GM21526 (cell line): ENCODE measurements around the gene MARCKSL1.
A peak's percentile ranks its signal among the peaks of the same experiment; 100 is the strongest.

Experiments
- ATAC-seq: cut with Tn5 transposase; IDR thresholded peaks from one replicate; pipeline ENCODE4 v1.9.1; 2021; ENCODE audit warnings: moderate library complexity; ENCODE audit not compliant: unreplicated experiment, low FRiP score

Gene MARCKSL1

DNA sequence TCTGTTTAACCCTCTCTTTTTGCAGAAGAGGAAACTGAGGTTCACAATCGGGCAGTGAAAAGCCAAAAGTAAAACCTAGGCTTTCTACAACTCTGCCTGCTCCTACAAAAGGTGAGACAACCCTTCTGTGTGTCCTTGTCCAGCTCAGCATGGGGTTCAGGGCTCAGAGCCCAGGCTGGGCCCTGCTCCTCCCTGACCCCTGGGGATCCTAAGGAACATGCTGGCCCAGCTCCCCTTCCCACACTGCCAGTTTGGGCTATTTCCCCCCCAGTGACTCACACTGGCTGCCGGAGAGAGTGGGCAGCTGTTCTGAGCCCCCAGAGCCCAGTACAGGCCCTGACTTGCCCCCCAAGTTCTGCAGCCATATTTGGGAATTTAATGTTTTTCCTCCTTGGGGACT, 17.4 kb upstream of the MARCKSL1 start:
- ATAC-seq: no peak

DNA sequence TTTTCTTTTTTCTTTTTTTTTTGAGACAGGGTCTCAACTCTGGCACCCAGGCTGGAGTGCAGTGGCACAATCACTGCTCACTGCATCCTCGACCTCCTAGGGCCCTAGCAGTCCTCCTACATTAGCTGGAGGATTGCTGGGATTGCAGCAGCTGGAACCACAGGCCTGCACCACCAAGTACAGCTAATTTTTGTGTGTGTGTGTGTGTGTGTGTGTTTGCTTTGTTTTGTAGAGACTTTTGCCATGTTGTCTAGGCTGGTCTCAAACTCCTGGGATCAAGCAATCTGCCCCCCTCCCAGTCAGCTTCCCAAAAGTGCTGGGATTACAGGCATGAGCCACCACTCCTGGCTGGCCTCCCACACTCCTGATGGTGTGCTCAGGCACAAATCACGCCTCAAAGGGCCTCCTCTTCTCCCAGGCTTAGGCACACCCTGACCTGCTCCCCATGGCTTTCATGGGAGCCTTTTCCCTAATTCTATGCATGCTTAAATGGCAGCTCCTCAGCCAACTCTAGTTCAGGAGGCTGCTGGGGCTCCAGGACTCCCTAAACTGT, 16.9 kb upstream of the MARCKSL1 start:
- ATAC-seq: no peak

- ATAC-seq: no peak
Observed at GRCh38 chr1:32352239-32352745, 16.3 kb upstream of the MARCKSL1 start.

DNA sequence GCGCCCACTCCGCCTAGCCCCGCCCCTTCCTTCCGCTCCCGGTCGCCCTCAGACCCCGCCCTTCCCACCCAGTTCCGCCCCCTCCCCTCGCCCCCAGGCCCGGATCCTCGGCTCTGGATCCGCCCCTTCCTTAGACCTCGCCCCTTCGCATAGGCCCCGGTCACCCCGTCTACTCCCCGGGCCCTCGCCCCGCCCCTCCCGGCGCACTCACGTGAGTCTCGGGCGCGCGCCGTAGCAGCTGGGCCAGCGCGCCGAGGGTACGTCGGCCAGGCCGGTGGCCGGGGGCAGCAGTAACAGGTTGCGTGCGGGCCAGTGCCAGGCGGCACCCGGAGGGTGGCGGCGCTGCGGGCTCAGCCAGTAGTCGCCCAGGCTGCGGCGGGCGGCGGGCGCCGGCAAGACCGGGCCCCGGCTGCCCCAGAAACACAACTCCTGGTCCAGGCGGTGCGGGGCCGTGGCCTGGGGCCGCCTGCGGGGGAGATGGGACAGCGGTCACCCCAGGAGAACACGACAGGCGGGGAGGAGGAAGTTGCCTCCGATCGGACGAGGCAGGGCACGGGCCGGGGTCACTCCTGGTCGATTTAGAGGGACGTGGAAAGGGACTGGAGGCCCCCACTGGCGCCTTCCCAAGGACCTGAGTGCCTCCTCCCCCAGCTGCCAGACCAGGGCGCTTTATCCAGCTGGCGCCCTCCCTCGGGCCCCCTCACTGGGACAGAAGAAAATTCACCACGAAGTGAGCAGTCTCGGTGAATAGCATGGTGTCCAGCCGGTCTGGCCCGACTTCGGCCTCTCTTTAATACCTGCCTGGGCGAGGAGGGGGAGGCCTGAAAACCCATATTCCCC, 15.6 kb upstream of the MARCKSL1 start:
- ATAC-seq: peak; percentile 65

- ATAC-seq: peak; percentile 28
Observed at GRCh38 chr1:32350785-32351398, 14.9 kb upstream of the MARCKSL1 start.

DNA sequence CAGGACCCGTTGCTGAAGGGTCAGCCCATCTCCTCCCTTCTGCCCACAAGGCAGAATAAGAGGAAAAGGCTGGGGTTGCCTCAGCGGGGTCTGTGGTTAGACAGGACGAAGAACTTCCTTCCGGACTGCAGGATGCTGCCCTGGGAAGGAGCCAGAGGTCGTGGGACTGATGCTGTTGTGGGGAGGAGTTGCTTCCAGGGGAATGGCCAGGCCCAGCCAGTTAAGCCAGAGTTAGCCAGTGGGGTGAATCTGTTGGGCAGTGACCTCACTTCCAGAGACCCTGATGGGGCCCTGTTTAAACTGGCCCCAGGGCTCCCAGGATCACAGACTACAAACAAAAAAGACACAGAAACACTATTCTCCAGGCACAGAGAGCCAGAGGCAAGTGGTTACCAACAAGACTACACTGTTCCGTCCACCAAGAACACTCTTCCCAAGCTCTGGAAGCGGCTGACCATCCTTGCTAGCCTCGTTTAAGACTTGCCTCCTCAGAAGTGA, 13.2 kb upstream of the MARCKSL1 start:
- ATAC-seq: no peak

- no peak for ATAC-seq
Observed at GRCh38 chr1:32346532-32347157, 10.6 kb upstream of the MARCKSL1 start.

DNA sequence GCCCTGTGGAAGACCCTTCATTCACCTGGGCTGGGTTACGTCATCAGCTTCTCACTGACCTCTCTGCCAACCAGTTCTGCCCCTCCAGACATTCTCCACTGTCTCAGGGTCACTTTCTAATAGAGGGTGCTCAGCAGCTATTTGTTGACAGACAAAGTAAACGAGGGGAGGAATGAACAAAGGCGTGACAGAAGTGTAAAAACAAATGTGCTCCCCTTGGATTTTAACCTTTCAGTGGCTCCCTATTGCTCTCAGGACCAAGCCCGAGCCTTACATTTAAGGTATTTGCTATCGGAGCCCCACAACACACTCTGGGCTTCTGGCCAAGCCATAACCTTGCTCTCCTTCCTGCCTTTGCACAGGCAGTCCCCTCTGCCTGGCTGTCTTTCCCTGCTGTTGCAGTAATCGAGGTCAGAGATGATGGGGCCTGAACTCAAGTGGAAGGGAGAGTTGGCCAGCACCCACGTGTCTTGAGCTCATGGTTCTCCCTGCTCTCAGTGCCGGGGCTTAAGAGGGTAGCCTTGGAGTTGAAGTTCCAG, 9.3 kb upstream of the MARCKSL1 start:
- no peak for ATAC-seq

DNA sequence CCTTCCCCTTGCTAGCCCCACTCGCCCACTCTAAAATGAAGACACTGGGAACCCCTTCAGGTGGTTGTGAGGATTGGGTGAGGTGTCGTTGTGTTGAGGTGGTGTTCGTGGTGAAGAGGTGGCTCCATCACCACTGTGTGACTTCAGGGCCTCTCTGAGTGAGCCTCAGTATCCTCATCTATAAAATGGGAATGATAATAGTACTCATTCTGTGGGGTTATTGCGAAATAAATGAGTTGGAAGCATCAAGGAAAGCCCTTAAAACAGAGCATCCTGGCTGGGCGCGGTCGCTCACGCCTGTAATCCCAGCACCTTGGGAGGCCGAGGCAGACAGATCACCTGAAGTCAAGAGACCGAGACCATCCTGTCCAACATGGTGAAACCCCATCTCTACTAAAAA, 6.7 kb upstream of the MARCKSL1 start:
- no peak for ATAC-seq

DNA sequence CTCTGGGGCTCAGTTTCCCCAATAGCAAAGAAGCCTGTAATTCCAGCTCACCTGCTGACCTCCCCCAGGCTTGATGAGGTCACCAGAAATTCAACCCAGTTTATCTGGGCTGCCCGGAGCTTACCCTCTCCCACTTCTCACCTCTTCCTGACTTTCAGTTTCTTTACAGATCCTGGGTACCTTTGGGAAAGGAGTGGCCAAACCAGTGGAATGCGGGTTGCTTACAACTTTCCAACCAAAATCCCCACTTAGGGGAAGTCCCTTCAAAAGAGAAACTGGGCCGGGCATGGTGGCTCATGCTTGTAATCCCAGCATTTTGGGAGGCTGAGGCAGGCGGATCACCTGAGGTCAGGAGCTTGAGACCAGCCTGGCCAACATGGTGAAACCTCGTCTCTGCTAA, 5.9 kb upstream of the MARCKSL1 start:
- ATAC-seq: no peak

DNA sequence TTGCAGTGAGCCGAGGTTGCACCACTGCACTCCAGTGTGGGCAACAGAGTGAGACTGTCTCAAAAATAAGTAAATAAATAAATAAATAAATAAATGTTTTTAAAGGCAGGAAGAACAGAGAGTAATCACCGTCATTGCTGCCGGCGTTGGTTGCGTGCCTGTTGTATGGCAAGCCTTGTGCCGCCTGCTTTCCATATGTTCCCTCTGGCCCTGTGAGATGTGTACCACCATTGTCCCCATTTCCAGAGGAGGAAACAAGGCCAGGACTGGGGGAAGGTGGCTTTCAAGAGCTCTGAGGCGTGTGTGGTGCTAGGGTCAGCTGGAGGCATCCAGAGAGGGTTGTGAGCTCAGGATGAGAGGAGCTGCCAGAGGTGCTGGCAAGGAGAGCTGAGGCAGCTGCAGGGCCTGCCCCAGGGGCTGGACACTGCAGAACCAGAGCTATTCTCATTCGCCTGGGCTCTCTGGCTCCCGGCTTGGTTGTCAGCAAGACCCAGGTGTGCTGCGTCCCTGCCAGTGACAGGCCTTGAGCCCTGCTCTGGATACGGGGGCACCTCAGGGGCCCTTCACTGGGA, 5.2 kb upstream of the MARCKSL1 start:
- ATAC-seq: no peak

DNA sequence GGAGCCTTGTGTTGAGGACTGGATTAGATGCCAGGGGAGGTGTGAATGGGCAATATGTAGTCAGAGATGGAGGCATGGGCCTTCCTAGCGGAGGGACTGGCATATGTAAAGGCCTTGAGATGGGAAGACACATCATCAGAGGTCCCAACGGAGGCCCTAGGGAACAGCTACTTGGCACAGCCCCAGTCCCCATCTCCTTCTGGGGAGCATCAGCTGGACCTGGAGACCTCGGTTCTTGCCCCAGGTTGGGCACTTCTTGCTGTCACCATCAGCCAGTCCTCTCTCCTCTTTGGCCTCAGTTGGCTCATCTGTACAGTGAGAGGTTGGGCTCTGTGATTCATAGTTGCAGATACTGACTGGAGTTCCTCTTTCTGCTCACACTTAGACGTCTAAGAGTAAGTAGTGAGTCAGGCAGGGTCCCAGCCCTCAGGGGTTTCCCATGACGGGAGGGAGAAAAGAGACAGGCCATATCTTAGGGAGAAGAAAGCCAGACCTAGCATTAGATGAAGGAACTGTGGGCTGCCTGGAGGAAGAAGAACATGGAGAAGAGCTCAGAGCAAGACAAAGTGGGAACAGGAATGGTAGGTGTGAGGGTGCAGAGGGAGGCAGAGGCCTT, 3.4 kb upstream of the MARCKSL1 start:
- no peak for ATAC-seq

DNA sequence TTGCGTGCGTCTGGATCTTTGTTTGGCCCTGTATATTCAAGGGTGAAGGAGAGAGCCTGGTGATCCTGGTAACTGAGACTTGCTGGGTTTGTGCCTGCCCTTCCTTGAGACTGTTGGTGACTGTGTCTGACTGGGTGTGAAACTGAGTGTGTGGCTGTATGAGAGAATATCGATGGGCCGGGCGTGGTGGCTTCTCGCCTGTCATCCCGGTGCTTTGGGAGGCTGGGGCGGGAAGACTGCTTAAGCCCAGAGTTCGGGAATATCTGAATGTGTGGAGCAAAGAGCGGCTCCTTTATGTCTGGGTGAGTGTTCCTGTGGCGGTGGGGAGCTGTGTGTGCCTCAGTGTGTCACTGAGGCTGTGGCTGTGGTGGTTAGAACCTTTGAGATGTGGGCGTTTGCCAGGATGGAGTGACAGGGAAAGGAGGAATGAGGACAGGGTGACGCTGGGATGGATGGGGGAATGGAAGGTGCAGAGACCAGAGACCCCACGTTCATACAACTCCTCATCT, 2.7 kb upstream of the MARCKSL1 start:
- ATAC-seq: no peak

DNA sequence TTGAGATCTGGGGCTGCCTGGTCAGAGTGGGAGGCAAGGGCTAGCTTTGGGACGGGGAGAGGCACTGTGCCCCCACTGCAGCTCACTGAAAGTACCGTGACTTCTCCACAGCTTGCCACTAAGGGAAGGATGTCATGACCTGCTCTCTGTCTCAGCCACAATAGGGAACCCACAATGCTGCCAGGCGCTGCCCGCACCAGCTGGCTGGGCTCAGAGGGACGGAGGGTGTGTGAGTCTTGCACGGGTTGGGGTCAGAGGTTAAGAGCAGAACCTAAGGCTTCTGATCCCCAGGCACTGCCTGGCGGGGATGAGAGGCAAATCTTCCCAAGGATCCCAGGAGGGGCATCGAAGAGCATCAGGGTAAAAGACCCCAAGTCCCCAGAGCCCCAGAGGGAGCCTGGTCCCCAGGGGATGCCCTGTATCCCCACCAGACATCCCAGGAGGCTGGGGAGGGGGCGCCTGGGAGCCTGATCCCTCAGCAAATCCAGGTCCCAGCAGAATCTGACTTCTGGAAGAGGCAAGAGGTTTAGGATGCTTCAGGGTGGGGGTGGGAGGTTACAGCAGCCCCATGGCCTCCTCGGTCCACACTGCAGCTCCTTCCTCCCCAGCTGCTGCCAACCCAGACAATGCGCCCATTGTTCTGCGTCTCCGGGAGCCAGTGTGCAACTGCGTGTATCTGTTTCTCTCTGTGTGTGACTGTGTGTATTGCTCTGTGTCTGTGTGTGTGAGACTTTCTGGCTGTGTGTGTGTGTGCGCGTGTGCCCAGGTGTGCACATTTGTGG, 2.0 kb upstream of the MARCKSL1 start:
- ATAC-seq: no peak

GRCh38 chr1:32336963-32337675, 1.1 kb upstream of the MARCKSL1 start:
- ATAC-seq: no peak

- no peak for ATAC-seq
Observed at GRCh38 chr1:32336591-32336932, 529 bp upstream of the MARCKSL1 start.

DNA sequence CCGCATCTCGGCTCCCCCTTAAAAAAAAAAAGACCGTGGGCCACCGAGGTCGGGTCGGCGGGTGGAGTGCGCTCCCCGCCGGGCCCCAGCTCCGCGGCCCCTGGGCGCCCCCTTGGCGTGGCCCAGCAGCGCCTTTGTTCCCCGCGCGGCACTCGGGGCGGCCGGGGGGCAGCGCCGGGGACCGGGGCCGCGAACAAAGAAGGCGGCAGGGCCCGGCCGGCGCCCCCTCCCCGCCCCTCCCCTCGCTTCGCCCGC, 571 bp downstream of the MARCKSL1 start:
- no peak for ATAC-seq

- no peak for ATAC-seq
Observed at GRCh38 chr1:32334864-32335534, 1.0 kb downstream of the MARCKSL1 start.
